Left ventricle myocardium inferior (tissue), 1 donor: ENCODE data around the gene ZNF423. TPM values are rescaled to one million over a fixed set of nuclear protein-coding genes. Genes with fewer than 3 reads are reported as not detected.

Experiments used
- DNase-seq: peaks from one replicate; pipeline ENCODE4 v3.0.0-alpha.2; 2020
- H3K27ac ChIP-seq: fragments of 200-600 bp; replicated peaks from 2 replicates; pipeline ENCODE4 v1.8.0; 2021
- H3K27me3 ChIP-seq: fragments of 200-600 bp; 2 replicates; pipeline ENCODE4 v1.8.0; 2021; ENCODE audit warnings: low read depth
- H3K36me3 ChIP-seq: fragments of 200-600 bp; 2 replicates; pipeline ENCODE4 v1.8.0; 2021
- H3K4me1 ChIP-seq: fragments of 200-600 bp; 2 replicates; pipeline ENCODE4 v1.8.0; 2021
- H3K4me3 ChIP-seq: fragments of 200-600 bp; 2 replicates; pipeline ENCODE4 v1.8.0; 2021; ENCODE audit warnings: mild to moderate bottlenecking, moderate library complexity
- H3K9me3 ChIP-seq: fragments of 200-600 bp; replicated peaks from 2 replicates; pipeline ENCODE4 v1.8.0; 2021
- CTCF ChIP-seq: fragments of 200-600 bp; IDR thresholded peaks from 2 replicates; pipeline ENCODE4 v1.8.0; 2021; ENCODE audit warnings: antibody characterized with exemption, mild to moderate bottlenecking, borderline replicate concordance
- intact Hi-C: fragments of 100-400 bp; cut with micrococcal nuclease; formaldehyde crosslinking; loops from one replicate; pipeline ENCODE4 v1.11.0; 2022
- long read RNA-seq: library from polyadenylated mRNA; unstranded; transcript quantifications from one replicate; pipeline ENCODE4 v2.0.0, GENCODE V29; 2021
- total RNA-seq: library from RNA; stranded (reverse); fragmentation: NEBNext Ultra II Directional; extraction: Animal tissue kit (Norgen Biotek cat#: 25700); gene quantifications from one replicate; pipeline ENCODE4 v1.2.1, GENCODE V29; 2021
- donor health status: DM: no; HTN: yes; CAD: no; lungs with severe emphysema.

Gene ZNF423
- 8.6 TPM for total RNA-seq
- long read RNA-seq, full-length matches to known transcripts, result 3 of 9 reads
- long read RNA-seq, partial matches to known transcripts, result 3 of 9 reads
- long read RNA-seq, other reads (novel, unspliced or antisense), result 3 of 9 reads

GRCh38 chr16:49855822-49856671 lies at the start of gene ZNF423:
Gene ZNF423 (minus strand): TSS chr16:49856112. CDS start chr16:49855774, 338 bp downstream.
- Histone ChIP-seq H3K4me3 (peak within 1 kb of the TSS; percentile 87), H3K9me3 (no peaks in the 10 kb centered on the region), H3K36me3 (no peaks in the 10 kb centered on the region), H3K27ac (peak within 1 kb of the TSS; percentile 97), H3K27me3 (peaks cover 5% of the 10 kb centered on the region), H3K4me1 (peaks cover 66% of the 10 kb centered on the region)
- no peak for TF ChIP-seq CTCF
- intact Hi-C loops, result loop anchor here (10.0 kb wide), 1 partner anchor 81 kb away; no protein-coding TSS in a partner anchor
- no peak for DNase-seq

GRCh38 chr16:49904348-49905062 lies 48.6 kb upstream of the ZNF423 start:
- peaks cover 32% of the 10 kb centered on the region for H3K27me3 ChIP-seq
- no peak for DNase-seq
- no peak overlapping the region for H3K4me3 ChIP-seq
- no peaks in the 10 kb centered on the region for H3K36me3 ChIP-seq
- H3K27ac ChIP-seq, result no peak overlapping the region
- intact Hi-C loops, result no loop called here
- H3K9me3 ChIP-seq, result no peaks in the 10 kb centered on the region
- TF ChIP-seq CTCF, result no peak
- H3K4me1 ChIP-seq, result no peaks in the 10 kb centered on the region

GRCh38 chr16:49902908-49903307 lies 47.0 kb upstream of the ZNF423 start:
- H3K27me3 ChIP-seq, result peaks cover 19% of the 10 kb centered on the region
- H3K27ac ChIP-seq, result no peak overlapping the region
- intact Hi-C loops, result no loop called here
- DNase-seq, result no peak
- H3K4me3 ChIP-seq, result no peak overlapping the region
- no peaks in the 10 kb centered on the region for H3K36me3 ChIP-seq
- H3K4me1 ChIP-seq, result no peaks in the 10 kb centered on the region
- no peak for TF ChIP-seq CTCF
- no peaks in the 10 kb centered on the region for H3K9me3 ChIP-seq

- Histone ChIP-seq H3K9me3 (no peaks in the 10 kb centered on the region), H3K4me1 (no peaks in the 10 kb centered on the region), H3K36me3 (no peaks in the 10 kb centered on the region), H3K27me3 (peaks cover 21% of the 10 kb centered on the region), H3K4me3 (no peak overlapping the region), H3K27ac (no peak overlapping the region)
- TF ChIP-seq CTCF, result no peak
- intact Hi-C loops, result no loop called here
- DNase-seq, result no peak
Observed at GRCh38 chr16:49901711-49902110, 45.8 kb upstream of the ZNF423 start.

- no peaks in the 10 kb centered on the region for H3K36me3 ChIP-seq
- no peak for DNase-seq
- no peak for TF ChIP-seq CTCF
- no peak overlapping the region for H3K27ac ChIP-seq
- H3K27me3 ChIP-seq, result peaks cover 25% of the 10 kb centered on the region
- intact Hi-C loops, result no loop called here
- H3K9me3 ChIP-seq, result no peaks in the 10 kb centered on the region
- H3K4me1 ChIP-seq, result no peaks in the 10 kb centered on the region
- no peak overlapping the region for H3K4me3 ChIP-seq
Observed at GRCh38 chr16:49900875-49901274, 45.0 kb upstream of the ZNF423 start.
